Stimulated activated CD4-positive, alpha-beta T cell treated with anti-CD3 and anti-CD28 coated beads, TNF-alpha, amount 100 ng/mL, for 24 hours (primary cell): ENCODE data around the gene ULK4.
"Not testable (repeated sequence)": the region's sequence is repeated elsewhere in the genome, so short reads cannot be mapped to it uniquely, and the experiment has no call there.

ENCODE experiments used
- DNase-seq, 3 experiments: peaks; one replicate each; pipeline ENCODE4 v3.0.0-alpha.2; 2020; ENCODE audit warnings: low read depth in 3 of 3

The ULK4 gene

GRCh38 chr3:41872157-41872556 lies 89.7 kb downstream of the ULK4 start:
- DNase-seq, result no peak

GRCh38 chr3:41867533-41867932 lies 94.4 kb downstream of the ULK4 start:
- no peak for DNase-seq

- DNase-seq, result no peak
Observed at GRCh38 chr3:41866298-41866697, 95.6 kb downstream of the ULK4 start.

GRCh38 chr3:41863024-41863423 lies 98.9 kb downstream of the ULK4 start:
- no peak for DNase-seq

GRCh38 chr3:41860489-41860888 lies 101.4 kb downstream of the ULK4 start:
- DNase-seq, result not testable (repeated sequence)

GRCh38 chr3:41854956-41855355 lies 106.9 kb downstream of the ULK4 start:
- no peak for DNase-seq

- DNase-seq, result no peak
Observed at GRCh38 chr3:41853540-41854196, 108.2 kb downstream of the ULK4 start.

- no peak for DNase-seq
Observed at GRCh38 chr3:41848753-41849574, 112.9 kb downstream of the ULK4 start.

DNA sequence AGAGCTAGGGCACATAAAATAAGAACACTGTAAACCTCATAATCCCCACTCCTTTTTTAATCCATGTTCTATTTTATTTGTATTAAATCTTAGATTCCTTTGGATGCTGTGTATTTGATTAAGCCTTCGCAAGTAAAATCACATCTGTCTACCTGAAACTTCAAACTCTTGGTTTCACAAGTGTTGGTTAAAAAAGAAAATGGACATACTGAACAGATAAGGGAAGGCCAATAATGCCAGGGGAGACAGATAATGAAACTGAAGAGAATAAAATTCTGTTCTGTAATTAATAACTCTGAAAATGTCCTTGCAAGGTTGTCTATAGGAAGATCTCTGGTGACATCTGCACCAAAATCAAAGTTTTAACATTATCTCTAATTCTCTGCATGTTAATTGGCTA lies 114.2 kb downstream of the ULK4 start:
- DNase-seq, result no peak

GRCh38 chr3:41846850-41847249 lies 115.1 kb downstream of the ULK4 start:
- DNase-seq, result no peak

- DNase-seq, result no peak
Observed at GRCh38 chr3:41845826-41846225, 116.1 kb downstream of the ULK4 start.

GRCh38 chr3:41844256-41844655 lies 117.6 kb downstream of the ULK4 start:
- DNase-seq, result not testable (repeated sequence)

DNA sequence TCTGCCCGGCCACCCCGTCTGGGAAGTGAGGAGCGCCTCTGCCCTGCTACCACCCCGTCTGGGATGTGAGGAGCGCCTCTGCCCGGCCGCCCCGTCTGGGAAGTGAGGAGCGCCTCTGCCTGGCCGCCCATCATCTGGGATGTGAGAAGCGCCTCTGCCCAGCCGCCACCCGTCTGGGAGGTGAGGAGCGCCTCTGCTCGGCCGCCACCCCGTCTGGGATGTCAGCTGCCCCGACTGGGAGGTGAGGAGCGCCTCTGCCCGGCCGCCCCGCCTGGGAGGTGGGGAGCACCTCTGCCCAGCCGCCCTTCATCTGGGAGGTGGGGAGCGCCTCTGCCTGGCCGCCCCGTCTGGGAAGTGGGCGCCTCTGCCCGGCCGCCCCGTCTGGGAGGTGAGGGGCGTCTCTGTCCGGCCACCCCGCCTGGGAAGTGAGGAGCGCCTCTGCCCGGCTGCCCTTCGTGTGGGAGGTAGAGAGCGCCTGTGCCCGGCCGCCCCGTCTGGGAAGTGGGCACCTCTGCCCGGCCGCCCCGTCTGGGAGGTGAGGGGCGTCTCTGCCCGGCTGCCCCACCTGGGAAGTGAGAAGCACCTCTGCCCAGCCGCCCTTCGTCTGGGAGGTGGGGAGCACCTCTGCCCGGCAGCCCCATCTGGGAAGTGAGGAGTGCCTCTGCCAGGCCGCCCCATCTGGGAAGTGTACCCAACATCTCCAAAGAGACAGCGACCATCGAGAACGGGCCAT lies 120.8 kb downstream of the ULK4 start:
- not testable (repeated sequence) for DNase-seq

DNA sequence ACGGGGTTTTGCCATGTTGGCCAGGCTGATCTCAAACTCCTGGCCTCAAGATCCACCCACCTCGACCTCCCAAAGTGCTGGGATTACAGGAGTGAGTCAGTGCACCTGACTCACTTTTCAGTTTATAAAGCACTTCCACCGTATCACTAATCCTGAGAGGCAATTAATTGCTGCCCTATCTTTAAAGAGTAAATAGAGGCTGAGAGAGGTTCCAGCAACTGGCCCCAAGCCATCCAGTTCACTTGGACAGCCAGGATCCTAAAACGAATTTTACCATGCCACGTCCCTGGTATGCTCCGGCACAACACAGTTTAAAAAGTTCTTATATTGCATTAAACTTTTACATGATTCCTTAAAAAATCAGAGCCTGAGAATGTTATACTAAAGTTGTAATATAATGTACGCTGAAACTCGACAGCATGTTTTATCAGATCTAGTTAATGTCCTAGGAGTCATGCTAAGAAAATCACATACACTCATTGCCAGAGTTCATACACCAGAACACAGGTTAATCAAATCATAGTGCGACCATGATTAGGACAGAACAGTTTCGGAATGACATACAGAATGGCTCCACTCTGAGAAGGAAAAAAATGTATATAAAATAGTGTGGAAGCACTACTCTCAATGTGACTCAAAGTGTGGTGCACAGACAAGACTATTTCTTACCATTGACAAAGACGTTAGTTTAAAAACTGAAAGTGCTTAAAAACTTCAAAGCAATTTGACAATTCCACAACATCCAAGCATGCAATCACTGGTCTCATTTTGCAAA lies 125.4 kb downstream of the ULK4 start:
- DNase-seq, result no peak

DNA sequence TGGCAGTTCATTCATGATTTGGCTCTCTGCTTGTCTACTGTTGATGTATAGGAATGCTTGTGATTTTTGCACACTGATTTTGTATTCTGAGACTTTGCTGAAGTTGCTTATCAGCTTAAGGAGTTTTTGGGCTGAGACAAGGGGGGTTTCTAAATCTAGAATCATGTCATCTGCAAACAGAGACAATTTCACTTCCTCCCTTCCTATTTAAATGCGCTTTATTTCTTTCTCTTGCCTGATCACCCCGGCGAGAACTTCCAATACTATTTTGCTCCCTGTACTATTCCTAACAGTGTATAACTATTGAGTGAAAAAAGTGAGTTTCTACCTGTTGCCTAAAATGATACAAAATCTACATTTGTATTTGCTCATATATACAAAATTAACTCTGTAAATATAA lies 128.3 kb downstream of the ULK4 start:
- DNase-seq, result no peak

DNA sequence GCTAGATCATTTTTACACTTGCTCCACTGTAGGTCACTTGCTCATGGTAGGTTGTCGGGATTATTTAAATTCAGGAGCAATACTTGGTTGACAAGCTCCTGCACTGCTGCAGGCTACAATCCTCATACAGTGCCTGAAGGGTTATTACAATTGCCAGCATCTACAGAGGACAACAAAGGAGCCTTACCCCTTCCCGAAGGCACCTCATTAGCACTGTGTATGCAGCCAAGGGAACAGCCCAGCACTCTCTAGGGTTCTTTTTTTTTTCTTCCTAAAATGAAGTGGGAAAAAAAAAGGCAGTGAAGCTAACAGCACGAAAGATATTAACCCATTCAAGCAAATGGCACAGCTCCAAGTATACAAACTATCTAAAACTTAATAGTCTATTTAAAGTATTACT lies 142.7 kb downstream of the ULK4 start:
- no peak for DNase-seq

- no peak for DNase-seq
Observed at GRCh38 chr3:41808618-41809017, 153.3 kb downstream of the ULK4 start.

DNA sequence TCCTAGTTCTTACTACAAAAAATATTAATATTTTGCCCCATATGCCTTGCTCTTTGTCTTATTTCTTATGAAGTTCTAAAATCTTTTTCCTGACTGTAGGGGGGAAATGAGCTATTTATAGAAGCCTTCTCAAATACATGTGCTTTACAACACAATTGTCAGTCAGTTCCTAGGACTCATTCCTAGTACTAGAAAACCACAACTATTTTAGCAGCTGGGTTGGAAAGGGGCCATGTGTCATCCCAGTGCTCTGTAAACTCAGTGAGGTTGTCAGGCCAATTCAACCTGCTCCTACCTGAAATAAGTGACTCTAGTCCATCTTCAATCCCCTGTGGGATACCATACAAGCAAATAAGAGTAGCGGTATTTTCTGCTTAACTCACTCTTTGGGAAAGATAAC lies 153.8 kb downstream of the ULK4 start:
- DNase-seq, result no peak

- DNase-seq, result no peak
Observed at GRCh38 chr3:41794748-41795589, 166.9 kb downstream of the ULK4 start.

GRCh38 chr3:41792806-41793205 lies 169.1 kb downstream of the ULK4 start:
- DNase-seq, result no peak

- DNase-seq, result no peak
Observed at GRCh38 chr3:41769106-41769505, 192.8 kb downstream of the ULK4 start.
